GM06990 (cell line): ENCODE data around the gene PER2.

Experiments
- DNase-seq: peaks from one replicate; pipeline ENCODE4 v3.0.0-alpha.2; 2011; ENCODE audit not compliant: insufficient read length; ENCODE audit errors: extremely low read depth
- H3K27me3 ChIP-seq: replicated peaks from 2 replicates; pipeline ENCODE4 v1.6.0; 2011; ENCODE audit warnings: low read length; ENCODE audit not compliant: control insufficient read depth, insufficient read depth
- H3K36me3 ChIP-seq: 2 replicates; pipeline ENCODE4 v1.5.1; 2011; ENCODE audit warnings: low read length; ENCODE audit not compliant: control insufficient read depth, insufficient read depth
- H3K4me3 ChIP-seq: replicated peaks from 2 replicates; pipeline ENCODE4 v1.5.1; 2011; ENCODE audit warnings: low read depth, mild to moderate bottlenecking, control low read depth, low read length
- CTCF ChIP-seq: IDR thresholded peaks from 2 replicates; pipeline ENCODE4 v1.5.1; 2011; ENCODE audit warnings: low read length, control low read depth, mild to moderate bottlenecking, inconsistent platforms; ENCODE audit not compliant: insufficient read depth, poor library complexity, severe bottlenecking

The PER2 gene

GRCh38 chr2:238322001-238322411, 33.6 kb upstream of the PER2 start:
- TF ChIP-seq CTCF = no peak
- no peak for DNase-seq
- Histone ChIP-seq H3K4me3 (no peak overlapping the region), H3K27me3 (no peaks in the 10 kb centered on the region), H3K36me3 (no peaks in the 10 kb centered on the region; the same call in 1 of the 2 replicates)

- no peak for TF ChIP-seq CTCF
- no peak for DNase-seq
- Histone ChIP-seq H3K27me3 (no peaks in the 10 kb centered on the region), H3K4me3 (peak overlapping the region; percentile 69), H3K36me3 (no peaks in the 10 kb centered on the region)
These were observed 33.1 kb upstream of the PER2 start for GRCh38 chr2:238321467-238321866.

GRCh38 chr2:238320648-238321281, 32.4 kb upstream of the PER2 start:
- TF ChIP-seq CTCF = no peak

GRCh38 chr2:238320246-238320647, 31.8 kb upstream of the PER2 start, which contains the start of gene TRAF3IP1:
TRAF3IP1 (plus strand) TSS chr2:238320518; CDS start chr2:238320663, 145 bp downstream.
- H3K36me3 ChIP-seq = no peaks in the 10 kb centered on the region
- no peak for TF ChIP-seq CTCF

More at GRCh38 chr2:238320648-238321281, 32.4 kb upstream of the PER2 start:
- Histone ChIP-seq H3K4me3 (peak overlapping the region; percentile 69), H3K27me3 (no peaks in the 10 kb centered on the region), H3K36me3 (no peaks in the 10 kb centered on the region)
- no peak for DNase-seq

GRCh38 chr2:238315031-238315595, 26.7 kb upstream of the PER2 start:
- no peak for DNase-seq
- H3K36me3 ChIP-seq = no peaks in the 10 kb centered on the region
- H3K4me3 ChIP-seq = no peak overlapping the region
- H3K27me3 ChIP-seq = no peaks in the 10 kb centered on the region
- no peak for TF ChIP-seq CTCF

More at GRCh38 chr2:238320246-238320647, 31.8 kb upstream of the PER2 start, which contains the start of gene TRAF3IP1:
- H3K27me3 ChIP-seq = no peaks in the 10 kb centered on the region
- H3K4me3 ChIP-seq = peak within 1 kb of the TSS; percentile 69
- peak; percentile 87 for DNase-seq
